Skeletal muscle satellite cell (primary cell): ENCODE measurements around the gene NPIPA1.
"Not testable (repeated sequence)": the region's sequence is repeated elsewhere in the genome, so short reads cannot be mapped to it uniquely, and the experiment has no call there.

ENCODE experiments used
- H3K27me3 ChIP-seq: 2 replicates; pipeline ENCODE4 v1.7.0; 2013; ENCODE audit warnings: low read length; ENCODE audit not compliant: control insufficient read depth, insufficient read depth
- H3K36me3 ChIP-seq: 2 replicates; pipeline ENCODE4 v1.7.0; 2013; ENCODE audit warnings: mild to moderate bottlenecking, control low read depth, low read length; ENCODE audit not compliant: insufficient read depth
- H3K4me1 ChIP-seq: 2 replicates; pipeline ENCODE4 v1.7.0; 2013; ENCODE audit warnings: low read length; ENCODE audit not compliant: control insufficient read depth, insufficient read depth
- H3K4me2 ChIP-seq: 2 replicates; pipeline ENCODE4 v1.7.0; 2013; ENCODE audit warnings: mild to moderate bottlenecking, low read length
- H3K4me3 ChIP-seq: 2 replicates; pipeline ENCODE4 v1.7.0; 2013; ENCODE audit warnings: low read length
- H3K9ac ChIP-seq: 2 replicates; pipeline ENCODE4 v1.7.0; 2013; ENCODE audit warnings: mild to moderate bottlenecking, low read depth, low read length, moderate library complexity
- H3K9me3 ChIP-seq: replicated peaks from 2 replicates; pipeline ENCODE4 v1.7.0; 2013; ENCODE audit warnings: mild to moderate bottlenecking, control low read depth, low read length

NPIPA1 gene

GRCh38 chr16:14969795-14970194 is 32.6 kb downstream of the NPIPA1 start:
- H3K4me1 ChIP-seq, H3K9ac ChIP-seq, H3K9me3 ChIP-seq, H3K36me3 ChIP-seq, H3K4me2 ChIP-seq, H3K4me3 ChIP-seq, H3K27me3 ChIP-seq: not testable (repeated sequence)

GRCh38 chr16:14971621-14972228 is 34.5 kb downstream of the NPIPA1 start:
- not testable (repeated sequence) for H3K9me3 ChIP-seq, H3K27me3 ChIP-seq, H3K9ac ChIP-seq, H3K4me2 ChIP-seq, H3K4me3 ChIP-seq, H3K4me1 ChIP-seq, H3K36me3 ChIP-seq

DNA sequence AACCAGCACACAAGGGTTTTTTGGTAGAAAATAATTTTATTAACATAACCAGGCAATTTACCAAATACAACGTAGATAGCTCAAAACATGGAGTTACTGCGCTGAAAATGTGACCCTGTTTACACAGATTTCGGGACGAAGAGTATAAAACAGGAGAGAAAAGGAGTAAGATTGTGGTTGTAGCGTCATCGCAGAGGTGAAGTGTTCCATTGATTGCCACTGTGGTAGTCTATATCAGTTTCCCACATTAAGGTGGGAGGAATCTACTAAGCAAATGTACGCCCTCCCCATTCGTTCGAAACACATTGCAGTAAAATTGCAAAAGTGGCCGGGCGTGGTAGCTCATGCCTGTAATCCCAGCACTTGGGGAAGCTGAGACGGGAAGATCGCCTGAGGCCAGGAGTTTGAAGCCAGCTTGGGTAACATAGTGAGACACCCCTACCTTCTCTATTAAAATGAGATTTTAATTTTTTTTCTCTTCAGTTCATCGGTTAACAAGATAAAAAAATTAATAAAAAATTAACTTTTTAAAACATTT is 36.6 kb downstream of the NPIPA1 start:
- not testable (repeated sequence) for H3K9me3 ChIP-seq, H3K36me3 ChIP-seq, H3K27me3 ChIP-seq
- Histone ChIP-seq H3K4me2 (peak overlapping the region; percentile 100), H3K4me3 (peak overlapping the region; percentile 86), H3K9ac (peak overlapping the region; percentile 90), H3K4me1 (peaks cover 12% of the 10 kb centered on the region)

GRCh38 chr16:14974331-14974655 is 37.0 kb downstream of the NPIPA1 start:
- H3K4me2 ChIP-seq: peak overlapping the region; percentile 100
- H3K27me3 ChIP-seq, H3K9me3 ChIP-seq, H3K36me3 ChIP-seq: not testable (repeated sequence)
- H3K4me3 ChIP-seq: peak overlapping the region; percentile 86
- H3K4me1 ChIP-seq: peaks cover 12% of the 10 kb centered on the region
- peak overlapping the region; percentile 90 for H3K9ac ChIP-seq

DNA sequence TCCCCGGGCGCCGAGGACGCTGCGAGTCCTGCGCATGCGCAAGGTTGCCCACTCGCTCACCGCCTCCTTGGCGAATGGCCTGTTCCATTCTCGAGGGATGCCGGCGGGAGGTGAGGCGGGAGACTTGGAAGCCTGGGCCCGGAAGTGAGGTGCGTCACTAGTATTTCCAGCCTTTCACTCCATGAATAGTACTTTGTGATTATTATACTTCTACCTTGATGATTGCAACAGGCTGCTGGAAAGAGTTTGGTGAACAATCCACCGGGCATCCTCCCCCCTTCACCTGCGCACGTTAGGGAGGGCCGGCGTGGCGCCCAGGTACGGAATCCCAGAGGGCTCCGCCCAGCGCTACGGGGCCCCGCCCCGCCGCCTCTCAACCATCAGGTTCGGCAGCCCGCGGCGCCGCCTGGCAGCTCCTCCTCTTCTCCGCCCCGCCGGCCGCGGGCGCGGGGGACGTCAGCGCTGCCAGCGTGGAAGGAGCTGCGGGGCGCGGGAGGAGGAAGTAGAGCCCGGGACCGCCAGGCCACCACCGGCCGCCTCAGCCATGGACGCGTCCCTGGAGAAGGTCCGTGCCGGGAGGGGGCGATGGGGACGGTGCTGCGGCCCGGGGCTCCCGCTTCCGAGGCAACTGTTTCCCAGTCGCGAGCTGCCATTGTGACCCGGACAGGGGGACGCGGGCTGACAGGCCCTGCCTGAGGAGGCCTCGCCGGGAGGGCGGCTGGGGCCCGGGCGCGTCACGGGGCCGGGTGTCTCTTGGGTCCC is 37.6 kb downstream of the NPIPA1 start, which contains the start of gene PDXDC1:
Gene PDXDC1 (plus strand): TSS at position 371 of the 762 bp plus-strand sequence. CDS start 174 bp downstream, at position 545.
- Histone ChIP-seq H3K4me1 (peaks cover 12% of the 10 kb centered on the region), H3K9ac (peak within 1 kb of the TSS; percentile 90), H3K4me2 (peak within 1 kb of the TSS; percentile 100), H3K4me3 (peak within 1 kb of the TSS; percentile 86)
- not testable (repeated sequence) for H3K9me3 ChIP-seq, H3K27me3 ChIP-seq, H3K36me3 ChIP-seq

DNA sequence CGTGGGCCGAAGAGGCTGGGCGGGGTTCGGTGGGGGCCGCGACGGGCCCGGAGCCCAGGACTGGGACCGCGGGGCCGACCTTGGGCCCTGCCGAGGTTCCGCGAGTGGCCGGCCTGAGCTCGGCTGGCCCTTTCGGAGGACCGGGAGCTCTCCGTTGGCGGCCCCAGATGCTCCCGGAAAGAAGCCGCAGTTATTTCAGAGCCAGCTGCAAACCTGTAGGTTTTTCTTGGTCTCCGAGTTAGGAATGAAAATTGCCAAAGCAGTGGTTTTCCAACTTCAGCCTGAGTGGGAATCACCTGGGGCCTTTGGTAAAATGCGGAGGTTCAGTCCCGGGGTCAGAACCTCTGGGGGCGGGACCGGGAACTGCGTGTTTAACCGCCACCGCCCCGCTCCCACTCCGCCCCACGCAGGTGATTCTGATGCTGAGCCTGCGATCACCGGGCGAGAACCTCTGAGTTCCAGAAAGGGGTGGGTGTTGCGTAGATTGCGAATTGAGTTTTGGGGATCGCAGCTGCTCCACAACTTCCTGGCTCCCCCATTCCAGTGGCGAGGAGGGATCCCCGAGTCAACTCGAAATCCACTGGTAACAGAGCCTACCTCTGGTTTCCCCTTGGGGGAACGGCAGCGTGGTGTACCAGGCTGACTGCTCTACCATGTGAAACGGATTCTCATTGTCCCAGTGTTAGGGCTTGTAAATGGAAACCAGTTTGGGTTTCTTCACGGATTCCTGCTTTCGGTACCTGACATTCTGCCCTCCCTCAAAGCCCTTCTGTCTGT is 38.4 kb downstream of the NPIPA1 start:
- not testable (repeated sequence) for H3K36me3 ChIP-seq, H3K27me3 ChIP-seq, H3K9me3 ChIP-seq
- H3K9ac ChIP-seq: peak overlapping the region; percentile 90
- H3K4me2 ChIP-seq: peak overlapping the region; percentile 100
- H3K4me3 ChIP-seq: peak overlapping the region; percentile 86
- peaks cover 12% of the 10 kb centered on the region for H3K4me1 ChIP-seq

DNA sequence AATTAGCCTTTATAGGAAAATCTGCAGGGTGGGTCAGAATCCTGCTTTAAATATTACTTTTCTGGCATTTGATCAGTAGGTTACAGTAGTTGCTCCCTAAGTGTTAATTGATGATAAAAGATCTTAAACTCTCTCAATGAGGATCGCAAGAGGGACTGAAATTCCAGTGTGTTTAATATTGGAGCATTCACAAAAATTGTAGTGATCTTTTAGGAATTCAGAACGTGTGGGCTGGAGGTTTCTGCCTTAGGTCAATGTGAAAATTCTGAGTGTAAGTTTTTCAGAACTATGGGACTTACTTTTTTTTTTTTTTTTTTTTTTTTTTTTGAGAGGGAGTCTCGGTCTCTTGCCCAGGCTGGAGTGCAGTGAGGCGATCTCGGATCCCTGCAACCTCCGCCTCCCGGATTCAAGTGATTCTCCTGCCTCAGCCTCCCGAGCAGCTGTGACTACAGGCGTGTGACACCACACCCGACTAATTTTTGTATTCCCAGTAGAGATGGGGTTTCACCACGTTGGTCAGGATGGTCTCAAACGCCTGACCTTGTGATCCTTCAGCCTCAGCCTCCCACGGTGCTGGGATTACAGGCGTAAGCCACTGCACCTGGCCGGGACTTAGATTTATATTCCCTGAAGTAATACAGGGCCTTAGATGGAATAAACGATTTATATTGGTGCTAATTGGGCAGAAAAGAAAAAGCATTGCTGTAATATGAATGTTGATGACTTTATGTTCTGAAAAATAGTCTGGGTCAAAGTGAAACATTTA is 39.9 kb downstream of the NPIPA1 start:
- peak overlapping the region; percentile 100 for H3K4me2 ChIP-seq
- not testable (repeated sequence) for H3K4me3 ChIP-seq, H3K27me3 ChIP-seq, H3K9ac ChIP-seq, H3K9me3 ChIP-seq, H3K36me3 ChIP-seq
- peaks cover 14% of the 10 kb centered on the region for H3K4me1 ChIP-seq

GRCh38 chr16:14978281-14978680 is 41.0 kb downstream of the NPIPA1 start:
- not testable (repeated sequence) for H3K27me3 ChIP-seq, H3K4me3 ChIP-seq, H3K9me3 ChIP-seq, H3K4me2 ChIP-seq, H3K9ac ChIP-seq, H3K36me3 ChIP-seq
- peaks cover 18% of the 10 kb centered on the region for H3K4me1 ChIP-seq

DNA sequence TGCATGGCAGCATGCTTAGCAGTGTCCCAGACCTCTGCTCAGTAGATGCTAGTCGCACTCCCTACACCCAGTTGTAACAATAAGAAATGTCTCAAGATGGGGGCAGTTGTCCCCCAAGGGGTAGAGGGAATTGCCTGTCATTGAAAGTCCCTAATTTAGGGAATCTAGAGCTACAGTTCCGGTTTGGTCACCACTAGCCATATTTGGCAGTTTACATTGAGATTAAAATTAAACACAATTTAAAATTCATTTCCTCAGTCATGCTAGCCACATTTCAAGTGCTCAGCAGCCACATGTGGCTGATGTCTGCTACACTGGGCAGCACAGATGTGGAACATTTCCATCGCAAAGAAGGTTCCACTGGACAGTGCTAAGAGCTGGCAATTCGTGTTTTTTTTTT is 41.7 kb downstream of the NPIPA1 start:
- H3K4me3 ChIP-seq, H3K36me3 ChIP-seq, H3K27me3 ChIP-seq, H3K4me2 ChIP-seq, H3K9ac ChIP-seq, H3K9me3 ChIP-seq: not testable (repeated sequence)
- H3K4me1 ChIP-seq: peaks cover 18% of the 10 kb centered on the region

GRCh38 chr16:14981234-14981633 is 44.0 kb downstream of the NPIPA1 start:
- H3K9ac ChIP-seq, H3K36me3 ChIP-seq, H3K4me2 ChIP-seq, H3K27me3 ChIP-seq, H3K4me3 ChIP-seq, H3K9me3 ChIP-seq: not testable (repeated sequence)
- peaks cover 11% of the 10 kb centered on the region for H3K4me1 ChIP-seq

DNA sequence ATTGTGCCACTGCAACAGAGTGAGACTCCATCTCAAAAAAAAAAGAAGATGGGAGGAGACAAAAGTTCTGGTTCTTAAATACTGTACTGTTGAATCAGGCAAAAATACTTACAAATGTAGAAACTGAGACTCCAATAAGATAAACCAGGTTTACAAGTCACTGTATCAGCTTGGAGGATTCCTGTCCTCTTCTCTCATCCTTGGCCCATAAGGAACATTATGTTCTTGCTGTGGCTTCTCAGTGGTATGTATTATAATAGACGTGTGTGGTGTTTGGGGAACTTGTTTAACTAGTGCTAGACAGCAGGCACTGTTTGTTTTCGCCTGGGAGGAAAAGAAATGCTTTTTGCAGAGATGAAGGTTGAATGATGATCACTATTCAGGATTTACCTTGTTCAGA is 45.3 kb downstream of the NPIPA1 start:
- not testable (repeated sequence) for H3K36me3 ChIP-seq, H3K4me1 ChIP-seq, H3K4me2 ChIP-seq, H3K4me3 ChIP-seq, H3K9ac ChIP-seq, H3K9me3 ChIP-seq, H3K27me3 ChIP-seq
